GM12878 (cell line): ENCODE results near the gene FALEC. TPM values are rescaled to one million over a fixed set of nuclear protein-coding genes. Genes with fewer than 3 reads are reported as not detected.

Experiments used
- ATF3 ChIP-seq: IDR thresholded peaks from 2 replicates; pipeline ENCODE4 v1.6.1; 2011; ENCODE audit warnings: low read depth, mild to moderate bottlenecking, low read length, moderate library complexity, borderline replicate concordance; ENCODE audit errors: extremely low read depth
- CBFB ChIP-seq: IDR thresholded peaks from 2 replicates; pipeline ENCODE4 v1.6.1; 2016; ENCODE audit warnings: antibody characterized with exemption, low read depth
- EZH2 ChIP-seq: IDR thresholded peaks from 2 replicates; pipeline ENCODE4 v1.6.1; 2012; ENCODE audit warnings: low read depth, mild to moderate bottlenecking, control low read depth, inconsistent platforms, low read length, borderline replicate concordance; ENCODE audit not compliant: control insufficient read depth
- FOXM1 ChIP-seq: IDR thresholded peaks from 2 replicates; pipeline ENCODE4 v1.6.1; 2012; ENCODE audit warnings: low read depth, mild to moderate bottlenecking, inconsistent platforms, low read length, moderate library complexity
- LARP7 ChIP-seq: fragments of 450-650 bp; IDR thresholded peaks from 2 replicates; pipeline ENCODE4 v1.6.1; 2017; ENCODE audit warnings: mild to moderate bottlenecking
- MEF2A ChIP-seq: IDR thresholded peaks from 2 replicates; pipeline ENCODE4 v1.6.1; 2011; ENCODE audit warnings: low read depth, mild to moderate bottlenecking, low read length, moderate library complexity; ENCODE audit not compliant: insufficient read depth
- MXI1 ChIP-seq: fragments of 150-350 bp; IDR thresholded peaks from 2 replicates; pipeline ENCODE4 v1.6.1; 2011; ENCODE audit warnings: low read depth, mild to moderate bottlenecking, inconsistent platforms, low read length, improper control_type of control experiment
- NFIC ChIP-seq: IDR thresholded peaks from 2 replicates; pipeline ENCODE4 v1.6.1; 2012; ENCODE audit warnings: low read depth, mild to moderate bottlenecking, inconsistent platforms, low read length, moderate library complexity
- PAX8 ChIP-seq: fragments of 450-650 bp; IDR thresholded peaks from 2 replicates; pipeline ENCODE4 v1.6.1; 2017; ENCODE audit warnings: mild to moderate bottlenecking, moderate library complexity
- RCOR1 ChIP-seq: conservative IDR thresholded peaks from 2 replicates; pipeline ENCODE4 v1.6.1; 2012; ENCODE audit warnings: low read depth, low read length, improper control_type of control experiment
- RELA ChIP-seq: fragments of 450-650 bp; IDR thresholded peaks from 2 replicates; pipeline ENCODE4 v1.8.0; 2014; ENCODE audit warnings: borderline replicate concordance; ENCODE audit not compliant: partially characterized antibody
- SMC3 ChIP-seq: IDR thresholded peaks from 2 replicates; pipeline ENCODE4 v1.6.1; 2011; ENCODE audit warnings: low read length, improper control_type of control experiment, borderline replicate concordance
- SREBF1 ChIP-seq: IDR thresholded peaks from 2 replicates; pipeline ENCODE4 v1.6.1; 2012; ENCODE audit warnings: mild to moderate bottlenecking, low read length
- TCF12 ChIP-seq: IDR thresholded peaks from 2 replicates; pipeline ENCODE4 v1.6.1; 2011; ENCODE audit warnings: low read depth, mild to moderate bottlenecking, low read length
- ZNF592 ChIP-seq: fragments of 450-650 bp; IDR thresholded peaks from 2 replicates; pipeline ENCODE4 v1.6.1; 2017; ENCODE audit warnings: mild to moderate bottlenecking, moderate library complexity
- polyA plus RNA-seq, 11 experiments: library from polyadenylated mRNA; depleted of rRNA in 4 of 11; unstranded in 6 of 11; stranded (reverse) in 5 of 11; fragments of >200 nt; fragmentation: Nextera tagmentation in 4 of 11; fragmentation: Illumina TruSeq in 1 of 11; extraction: Ambion mirVana in 4 of 11; extraction: Trizol in 1 of 11; gene quantifications; 1 replicate in 1 of 11; 2 replicates in 10 of 11; pipeline versions ENCODE4 v1.2.1 to v1.2.3, GENCODE V29; 2011 to 2016; ENCODE audit warnings: inconsistent platforms in 2 of 11, missing spikeins in 2 of 11, low read depth in 1 of 11
- total RNA-seq, 4 experiments: library from RNA; depleted of rRNA in 3 of 4; stranded (reverse); fragments of >200 nt in 3 of 4; fragmentation: Illumina TruSeq in 1 of 4; extraction: Trizol in 1 of 4; gene quantifications; 2 replicates each; pipeline versions ENCODE4 v1.2.1 to v1.2.3, GENCODE V29; 2013 to 2021
- TF ChIP-seq, protein P1 (sequence below): IDR thresholded peaks from 2 replicates; pipeline ENCODE4 v1.6.1; 2012; ENCODE audit warnings: mild to moderate bottlenecking, low read depth, low read length
- TF ChIP-seq, protein P2 (sequence below): IDR thresholded peaks from 2 replicates; pipeline ENCODE4 v1.6.1; 2011; ENCODE audit warnings: mild to moderate bottlenecking, low read depth, low read length, moderate library complexity; ENCODE audit not compliant: insufficient replicate concordance

FALEC gene
- total and polyA plus RNA-seq, 10 of the 15 experiments (the other 5 are each of a cell fraction or from before 2014, with no cell fraction given): 0.21 to 0.71 (median 0.32) TPM; not detected in 3

DNA sequence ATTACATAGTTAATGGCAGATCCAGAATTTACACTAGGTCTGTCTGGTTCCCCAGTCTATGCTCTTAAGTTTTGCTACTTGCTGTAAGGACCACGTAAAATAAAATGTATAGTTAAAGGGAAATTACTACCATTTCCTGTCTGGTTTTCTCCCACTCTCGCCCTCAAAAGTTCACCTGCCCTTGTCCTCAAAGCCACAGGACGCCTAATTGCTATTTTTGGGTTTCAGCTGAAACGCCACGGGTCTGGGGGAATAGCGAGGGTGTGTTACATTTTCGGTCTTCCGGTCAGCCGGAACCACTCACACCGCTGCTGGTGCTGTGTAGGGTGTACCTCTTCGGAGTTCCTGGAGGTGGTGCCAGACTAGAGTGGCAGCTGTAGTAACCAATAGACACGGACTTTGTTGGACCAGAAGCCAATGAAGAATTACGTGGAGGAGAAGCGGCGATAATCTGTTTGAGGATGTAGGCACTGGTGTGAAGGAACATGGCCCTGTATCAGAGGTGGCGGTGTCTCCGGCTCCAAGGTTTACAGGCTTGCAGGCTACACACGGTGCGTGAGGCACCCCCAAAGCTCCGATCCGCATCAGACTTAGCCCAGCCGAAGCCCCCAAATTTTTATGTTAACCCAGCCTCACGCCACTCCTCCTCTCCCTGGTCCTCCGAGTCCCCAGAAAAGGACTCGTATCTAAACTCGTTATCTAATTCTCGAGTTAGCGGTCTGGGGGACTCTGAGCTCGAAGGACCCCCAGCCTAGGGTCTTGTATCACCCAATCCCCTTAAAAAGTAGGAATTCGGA is 28.4 kb upstream of the FALEC start, which contains the start of gene TARS2 (continued):
- TF ChIP-seq, protein P1, sequence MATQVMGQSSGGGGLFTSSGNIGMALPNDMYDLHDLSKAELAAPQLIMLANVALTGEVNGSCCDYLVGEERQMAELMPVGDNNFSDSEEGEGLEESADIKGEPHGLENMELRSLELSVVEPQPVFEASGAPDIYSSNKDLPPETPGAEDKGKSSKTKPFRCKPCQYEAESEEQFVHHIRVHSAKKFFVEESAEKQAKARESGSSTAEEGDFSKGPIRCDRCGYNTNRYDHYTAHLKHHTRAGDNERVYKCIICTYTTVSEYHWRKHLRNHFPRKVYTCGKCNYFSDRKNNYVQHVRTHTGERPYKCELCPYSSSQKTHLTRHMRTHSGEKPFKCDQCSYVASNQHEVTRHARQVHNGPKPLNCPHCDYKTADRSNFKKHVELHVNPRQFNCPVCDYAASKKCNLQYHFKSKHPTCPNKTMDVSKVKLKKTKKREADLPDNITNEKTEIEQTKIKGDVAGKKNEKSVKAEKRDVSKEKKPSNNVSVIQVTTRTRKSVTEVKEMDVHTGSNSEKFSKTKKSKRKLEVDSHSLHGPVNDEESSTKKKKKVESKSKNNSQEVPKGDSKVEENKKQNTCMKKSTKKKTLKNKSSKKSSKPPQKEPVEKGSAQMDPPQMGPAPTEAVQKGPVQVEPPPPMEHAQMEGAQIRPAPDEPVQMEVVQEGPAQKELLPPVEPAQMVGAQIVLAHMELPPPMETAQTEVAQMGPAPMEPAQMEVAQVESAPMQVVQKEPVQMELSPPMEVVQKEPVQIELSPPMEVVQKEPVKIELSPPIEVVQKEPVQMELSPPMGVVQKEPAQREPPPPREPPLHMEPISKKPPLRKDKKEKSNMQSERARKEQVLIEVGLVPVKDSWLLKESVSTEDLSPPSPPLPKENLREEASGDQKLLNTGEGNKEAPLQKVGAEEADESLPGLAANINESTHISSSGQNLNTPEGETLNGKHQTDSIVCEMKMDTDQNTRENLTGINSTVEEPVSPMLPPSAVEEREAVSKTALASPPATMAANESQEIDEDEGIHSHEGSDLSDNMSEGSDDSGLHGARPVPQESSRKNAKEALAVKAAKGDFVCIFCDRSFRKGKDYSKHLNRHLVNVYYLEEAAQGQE: no peak
- TF ChIP-seq LARP7: peak; percentile 75
- peak; percentile 68 for TF ChIP-seq TCF12
- TF ChIP-seq, protein P2, sequence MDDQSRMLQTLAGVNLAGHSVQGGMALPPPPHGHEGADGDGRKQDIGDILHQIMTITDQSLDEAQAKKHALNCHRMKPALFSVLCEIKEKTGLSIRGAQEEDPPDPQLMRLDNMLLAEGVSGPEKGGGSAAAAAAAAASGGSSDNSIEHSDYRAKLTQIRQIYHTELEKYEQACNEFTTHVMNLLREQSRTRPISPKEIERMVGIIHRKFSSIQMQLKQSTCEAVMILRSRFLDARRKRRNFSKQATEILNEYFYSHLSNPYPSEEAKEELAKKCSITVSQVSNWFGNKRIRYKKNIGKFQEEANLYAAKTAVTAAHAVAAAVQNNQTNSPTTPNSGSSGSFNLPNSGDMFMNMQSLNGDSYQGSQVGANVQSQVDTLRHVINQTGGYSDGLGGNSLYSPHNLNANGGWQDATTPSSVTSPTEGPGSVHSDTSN: peak; percentile 99
- TF ChIP-seq MEF2A: peak; percentile 99
- TF ChIP-seq RELA: peak; percentile 73
- TF ChIP-seq EZH2: no peak
- TF ChIP-seq ATF3: no peak
- no peak for TF ChIP-seq FOXM1
- TF ChIP-seq RCOR1: 0 out of 2 replicates have a peak, but pooled peaks have one; percentile 23
- peak; percentile 70 for TF ChIP-seq MXI1
- no peak for TF ChIP-seq SREBF1
- no peak for TF ChIP-seq ZNF592
- TF ChIP-seq CBFB: peak; percentile 74
- no peak for TF ChIP-seq PAX8
- no peak for TF ChIP-seq SMC3
- 0 out of 2 replicates have a peak, but pooled peaks have one; percentile 56 for TF ChIP-seq NFIC
